CD4-positive, CD25-positive, alpha-beta regulatory T cell (primary cell): ENCODE measurements around the gene SULF2. TPM values are rescaled to one million over a fixed set of nuclear protein-coding genes. Genes with fewer than 3 reads are reported as not detected.

ENCODE experiments used
- ATAC-seq, 2 donors: fragments of 150-1000 bp; cut with Tn5 transposase; one replicate each; pipeline ENCODE4 v1.10.0; 2021; ENCODE audit warnings: low read depth in 2 of 2, moderate number of reproducible peaks in 2 of 2, moderate library complexity in 1 of 2
- DNase-seq, 3 donors: peaks; one replicate each; pipeline versions ENCODE4 v3.0.0 to v3.0.0-alpha.2; 2012 to 2022; ENCODE audit warnings: mixed read lengths in 1 of 3
- H3K27ac ChIP-seq: one replicate; pipeline ENCODE4 v1.7.0; 2013; ENCODE audit warnings: mild to moderate bottlenecking, low read length; ENCODE audit not compliant: insufficient read depth, poor library complexity, severe bottlenecking
- H3K27me3 ChIP-seq: one replicate; pipeline ENCODE4 v1.7.0; 2013; ENCODE audit warnings: low read length; ENCODE audit not compliant: control insufficient read depth, insufficient read depth
- H3K36me3 ChIP-seq: one replicate; pipeline ENCODE4 v1.7.0; 2013; ENCODE audit warnings: mild to moderate bottlenecking, low read length, moderate library complexity; ENCODE audit not compliant: control insufficient read depth, insufficient read depth
- H3K4me1 ChIP-seq: 2 replicates; pipeline ENCODE4 v1.7.0; 2013; ENCODE audit warnings: mild to moderate bottlenecking, low read length; ENCODE audit not compliant: insufficient read depth, control insufficient read depth, poor library complexity, severe bottlenecking
- H3K4me3 ChIP-seq: one replicate; pipeline ENCODE4 v1.7.0; 2013; ENCODE audit warnings: low read depth, mild to moderate bottlenecking, low read length, moderate library complexity
- H3K9me3 ChIP-seq, 2 experiments: 1 replicate in 1 of 2; 2 replicates in 1 of 2; pipeline ENCODE4 v1.7.0; 2013; ENCODE audit warnings: low read length in 2 of 2, mild to moderate bottlenecking in 1 of 2, moderate library complexity in 1 of 2; ENCODE audit not compliant: control insufficient read depth in 2 of 2
- H3K27ac Mint-ChIP-seq, 3 donors: one replicate each; pipeline ENCODE4 v1.8.0; 2020 to 2022; ENCODE audit warnings: mild to moderate bottlenecking in 3 of 3, mixed read lengths in 3 of 3, moderate library complexity in 2 of 3
- H3K27me3 Mint-ChIP-seq: one replicate; pipeline ENCODE4 v1.8.0; 2022; ENCODE audit warnings: mild to moderate bottlenecking, mixed read lengths
- H3K36me3 Mint-ChIP-seq: one replicate; pipeline ENCODE4 v1.8.0; 2020; ENCODE audit warnings: mixed read lengths
- H3K4me1 Mint-ChIP-seq, 4 donors: one replicate each; pipeline ENCODE4 v1.8.0; 2020 to 2022; ENCODE audit warnings: mixed read lengths in 4 of 4, mild to moderate bottlenecking in 1 of 4
- H3K4me3 Mint-ChIP-seq, 4 donors: one replicate each; pipeline ENCODE4 v1.8.0; 2020 to 2022; ENCODE audit warnings: mild to moderate bottlenecking in 4 of 4, mixed read lengths in 4 of 4, moderate library complexity in 3 of 4
- H3K9me3 Mint-ChIP-seq, 7 donors: one replicate each; pipeline ENCODE4 v1.8.0; 2020 to 2022; ENCODE audit warnings: mixed read lengths in 7 of 7, mild to moderate bottlenecking in 3 of 7, moderate library complexity in 2 of 7
- polyA plus RNA-seq, 4 donors: library from polyadenylated mRNA; unstranded; fragments of 300-500 nt; fragmentation: Illumina TruSeq; gene quantifications; one replicate each; pipeline ENCODE4 v1.2.3, GENCODE V29; 2021
- total RNA-seq: library from RNA; stranded (reverse); gene quantifications from one replicate; pipeline ENCODE4 v1.2.3, GENCODE V29; 2022

SULF2 gene
- total and polyA plus RNA-seq, 5 donors from 2014 or later: 0.33 to 1.2 (median 0.74) TPM; not detected in 1

DNA sequence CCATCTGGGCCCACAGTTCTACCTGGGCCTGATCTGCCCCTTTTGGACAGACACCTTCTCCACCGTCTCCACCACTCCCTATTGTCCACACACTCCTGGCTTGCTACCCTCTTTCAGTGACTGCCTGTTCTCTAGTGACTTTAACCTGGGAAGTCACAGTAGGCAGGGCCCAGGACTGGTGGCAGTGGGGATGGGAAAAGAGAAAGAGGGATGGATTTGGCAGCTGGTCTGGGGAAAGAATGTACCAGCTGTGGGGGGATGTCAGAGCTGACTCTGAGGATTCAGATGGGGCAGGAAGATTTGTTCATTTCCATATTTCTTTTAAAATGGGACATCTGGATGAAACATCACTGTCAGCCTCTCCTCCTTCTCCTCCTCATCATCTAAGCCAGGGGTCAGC is 85.5 kb downstream of the SULF2 start:
- H3K27me3 ChIP-seq: no peaks in the 10 kb centered on the region
- H3K4me3 ChIP-seq: no peak overlapping the region
- Mint-ChIP-seq H3K4me3 (no peak overlapping the region), H3K27me3 (peaks cover 4% of the 10 kb centered on the region), H3K4me1 (peaks cover 0 to 8% (median 5%) of the 10 kb centered on the region in 4 donors), H3K36me3 (no peaks in the 10 kb centered on the region), H3K27ac (no peak overlapping the region), H3K9me3 (peaks cover 0 to 6% (median 0%) of the 10 kb centered on the region in 7 donors)
- no peak overlapping the region for H3K27ac ChIP-seq
- no peaks in the 10 kb centered on the region for H3K9me3 ChIP-seq
- H3K36me3 ChIP-seq: no peaks in the 10 kb centered on the region
- no peaks in the 10 kb centered on the region for H3K4me1 ChIP-seq
- DNase-seq: no peak
- ATAC-seq: no peak

DNA sequence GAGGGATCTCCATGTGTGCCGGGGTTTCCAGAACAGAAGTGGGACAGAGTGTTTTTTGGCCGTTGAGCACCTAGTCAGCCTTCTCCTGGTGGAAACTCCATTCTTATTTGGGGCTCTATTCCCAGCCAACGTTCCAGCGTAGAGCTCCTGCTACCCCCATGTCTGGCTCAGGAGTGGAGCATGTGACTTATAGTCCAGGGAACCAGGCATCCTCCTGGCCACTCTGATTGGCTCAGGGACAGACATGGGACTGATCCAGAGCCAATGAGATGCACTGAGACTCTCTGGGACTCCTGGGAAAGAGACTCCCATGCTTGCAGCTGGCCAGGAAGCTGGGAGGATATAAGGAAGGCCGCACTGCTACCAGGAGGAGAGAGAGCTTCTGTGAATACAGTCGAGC is 87.1 kb downstream of the SULF2 start:
- Histone ChIP-seq H3K4me1 (no peaks in the 10 kb centered on the region), H3K27me3 (no peaks in the 10 kb centered on the region), H3K4me3 (no peak overlapping the region), H3K27ac (no peak overlapping the region), H3K36me3 (no peaks in the 10 kb centered on the region), H3K9me3 (no peaks in the 10 kb centered on the region)
- no peak overlapping the region for H3K27ac Mint-ChIP-seq
- H3K4me1 Mint-ChIP-seq: peaks cover 0 to 8% (median 5%) of the 10 kb centered on the region in 4 donors
- no peak overlapping the region for H3K4me3 Mint-ChIP-seq
- ATAC-seq (no peak), DNase-seq (no peak)
- no peaks in the 10 kb centered on the region for H3K36me3 Mint-ChIP-seq
- H3K27me3 Mint-ChIP-seq: no peaks in the 10 kb centered on the region
- peaks cover 0 to 4% (median 0%) of the 10 kb centered on the region in 7 donors for H3K9me3 Mint-ChIP-seq

DNA sequence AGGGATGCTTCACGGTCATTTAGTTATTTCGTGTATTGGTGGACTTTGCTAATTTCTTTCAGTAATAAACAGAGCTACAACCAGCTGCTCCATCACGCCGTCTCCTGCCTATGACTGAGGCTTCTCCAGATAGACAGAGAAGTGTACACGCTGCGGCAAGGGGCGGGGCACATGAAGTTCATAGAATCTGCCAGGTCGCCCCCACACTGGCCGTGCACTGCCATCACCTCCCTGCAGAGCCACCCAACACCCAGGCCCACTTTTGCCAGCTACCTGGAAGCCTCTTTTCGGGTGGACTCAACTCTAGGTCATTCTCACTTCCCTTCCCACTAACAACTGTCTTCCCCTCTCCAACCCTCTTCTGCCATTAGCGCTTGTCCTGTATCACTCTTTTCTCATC is 88.4 kb downstream of the SULF2 start:
- no peak overlapping the region for H3K4me3 Mint-ChIP-seq
- H3K4me1 ChIP-seq: no peaks in the 10 kb centered on the region
- no peaks in the 10 kb centered on the region for H3K27me3 ChIP-seq
- H3K36me3 Mint-ChIP-seq: no peaks in the 10 kb centered on the region
- no peak overlapping the region for H3K4me3 ChIP-seq
- H3K36me3 ChIP-seq: no peaks in the 10 kb centered on the region
- ATAC-seq: no peak
- no peaks in the 10 kb centered on the region for H3K9me3 ChIP-seq
- no peak overlapping the region for H3K27ac Mint-ChIP-seq
- peaks cover 0 to 4% (median 0%) of the 10 kb centered on the region in 7 donors for H3K9me3 Mint-ChIP-seq
- H3K27ac ChIP-seq: no peak overlapping the region
- peaks cover 0 to 8% (median 5%) of the 10 kb centered on the region in 4 donors for H3K4me1 Mint-ChIP-seq
- DNase-seq: no peak
- no peaks in the 10 kb centered on the region for H3K27me3 Mint-ChIP-seq

DNA sequence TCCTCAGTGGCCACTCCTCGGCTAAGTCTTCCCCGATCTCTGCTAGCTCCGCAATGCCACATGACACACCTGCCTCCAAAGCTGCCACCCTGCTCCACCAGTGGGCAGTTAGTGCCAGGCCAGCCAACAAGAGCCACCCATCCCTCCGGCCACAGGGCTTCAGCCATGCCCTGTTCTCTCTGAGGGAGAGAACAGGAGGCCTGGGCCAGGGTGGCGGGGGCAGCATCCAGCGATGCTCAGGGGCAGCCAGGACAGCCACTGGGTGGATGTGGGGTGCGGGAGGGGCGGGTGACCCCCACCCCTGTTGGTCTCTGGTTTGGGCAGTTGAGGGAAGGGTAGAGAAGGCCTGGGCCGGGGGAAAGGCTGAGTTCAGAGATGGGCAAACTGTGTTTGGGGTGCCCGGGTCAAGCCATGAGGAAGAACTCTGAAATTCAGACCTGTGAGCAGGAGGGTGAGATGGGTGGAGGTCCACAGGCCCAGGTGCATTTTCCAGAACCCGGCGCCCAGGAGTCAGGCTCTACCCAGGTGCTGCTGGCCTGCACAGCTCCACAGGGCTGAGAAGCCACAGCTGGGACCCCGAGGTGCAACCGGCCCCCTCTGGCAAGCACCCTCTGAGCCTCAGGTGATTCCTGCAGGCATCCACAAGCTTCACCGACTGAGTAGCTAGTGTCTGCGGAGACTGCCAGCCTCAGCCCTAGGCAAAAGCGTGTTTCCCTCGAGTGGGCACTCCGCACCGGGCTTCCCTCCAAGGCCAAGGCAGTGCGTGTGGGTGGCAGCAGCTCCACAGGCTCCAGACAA is 91.1 kb downstream of the SULF2 start:
- Mint-ChIP-seq H3K4me1 (peaks cover 0 to 8% (median 5%) of the 10 kb centered on the region in 4 donors), H3K27ac (peak overlapping the region in 1 of 3 donors; percentile 27), H3K27me3 (no peaks in the 10 kb centered on the region), H3K36me3 (no peaks in the 10 kb centered on the region), H3K4me3 (no peak overlapping the region), H3K9me3 (peaks cover 0 to 4% (median 0%) of the 10 kb centered on the region in 7 donors)
- H3K4me1 ChIP-seq: no peaks in the 10 kb centered on the region
- no peak overlapping the region for H3K4me3 ChIP-seq
- H3K27me3 ChIP-seq: no peaks in the 10 kb centered on the region
- DNase-seq (no peak), ATAC-seq (no peak)
- no peaks in the 10 kb centered on the region for H3K9me3 ChIP-seq
- no peaks in the 10 kb centered on the region for H3K36me3 ChIP-seq
- H3K27ac ChIP-seq: no peak overlapping the region

DNA sequence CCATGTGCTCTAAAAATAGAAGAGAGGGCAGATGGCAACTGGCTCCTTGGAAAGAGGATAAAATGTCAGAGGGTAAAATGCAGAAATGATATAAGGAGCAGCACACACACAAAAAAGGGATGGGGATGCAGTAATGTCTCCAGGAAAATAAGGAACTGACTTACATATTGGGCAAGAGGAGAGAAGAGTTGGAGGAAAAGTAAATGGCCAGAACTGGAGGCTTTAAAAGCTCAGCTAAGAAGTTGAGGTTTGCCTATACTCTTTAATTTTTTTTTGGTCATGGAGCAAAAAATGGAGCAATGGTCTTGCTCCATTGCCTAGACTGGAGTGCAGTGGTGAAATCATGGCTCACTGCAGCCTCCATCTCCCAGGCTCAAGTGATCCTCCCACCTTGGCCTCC is 93.7 kb downstream of the SULF2 start:
- Histone ChIP-seq H3K4me1 (no peaks in the 10 kb centered on the region), H3K36me3 (no peaks in the 10 kb centered on the region), H3K27ac (no peak overlapping the region), H3K27me3 (no peaks in the 10 kb centered on the region), H3K9me3 (no peaks in the 10 kb centered on the region), H3K4me3 (no peak overlapping the region)
- Mint-ChIP-seq H3K27me3 (peaks cover 7% of the 10 kb centered on the region), H3K9me3 (peaks cover 0 to 4% (median 0%) of the 10 kb centered on the region in 7 donors), H3K36me3 (no peaks in the 10 kb centered on the region), H3K27ac (no peak overlapping the region), H3K4me3 (no peak overlapping the region), H3K4me1 (peaks cover 0 to 8% (median 5%) of the 10 kb centered on the region in 4 donors)
- DNase-seq: no peak
- ATAC-seq: no peak

DNA sequence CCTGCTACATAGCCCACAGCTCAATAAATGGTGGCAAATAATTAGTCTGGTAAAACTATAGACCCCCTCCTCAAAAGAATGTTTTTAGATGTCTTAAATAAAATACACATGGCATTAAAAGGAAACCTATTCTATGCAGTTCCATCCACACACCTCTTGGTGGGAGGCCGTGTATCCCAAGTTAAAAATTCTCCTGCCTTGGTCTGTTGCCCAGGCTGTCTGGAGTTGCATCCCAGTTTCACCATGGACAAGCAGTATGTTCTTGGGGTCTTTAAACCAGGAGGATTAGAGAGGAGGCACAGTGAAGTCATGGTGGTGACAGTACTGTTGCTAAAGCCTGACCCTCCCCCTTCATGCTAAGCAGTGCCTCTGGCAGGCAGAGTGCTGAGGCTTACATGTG is 95.5 kb downstream of the SULF2 start:
- H3K27ac Mint-ChIP-seq: no peak overlapping the region
- H3K27me3 ChIP-seq: no peaks in the 10 kb centered on the region
- no peaks in the 10 kb centered on the region for H3K4me1 Mint-ChIP-seq
- no peaks in the 10 kb centered on the region for H3K36me3 Mint-ChIP-seq
- H3K4me3 Mint-ChIP-seq: no peak overlapping the region
- no peak overlapping the region for H3K27ac ChIP-seq
- H3K27me3 Mint-ChIP-seq: peaks cover 7% of the 10 kb centered on the region
- H3K9me3 ChIP-seq: no peaks in the 10 kb centered on the region
- no peaks in the 10 kb centered on the region for H3K4me1 ChIP-seq
- ATAC-seq: no peak
- H3K36me3 ChIP-seq: no peaks in the 10 kb centered on the region
- no peak overlapping the region for H3K4me3 ChIP-seq
- DNase-seq: no peak
- peaks cover 0 to 2% (median 0%) of the 10 kb centered on the region in 7 donors for H3K9me3 Mint-ChIP-seq

DNA sequence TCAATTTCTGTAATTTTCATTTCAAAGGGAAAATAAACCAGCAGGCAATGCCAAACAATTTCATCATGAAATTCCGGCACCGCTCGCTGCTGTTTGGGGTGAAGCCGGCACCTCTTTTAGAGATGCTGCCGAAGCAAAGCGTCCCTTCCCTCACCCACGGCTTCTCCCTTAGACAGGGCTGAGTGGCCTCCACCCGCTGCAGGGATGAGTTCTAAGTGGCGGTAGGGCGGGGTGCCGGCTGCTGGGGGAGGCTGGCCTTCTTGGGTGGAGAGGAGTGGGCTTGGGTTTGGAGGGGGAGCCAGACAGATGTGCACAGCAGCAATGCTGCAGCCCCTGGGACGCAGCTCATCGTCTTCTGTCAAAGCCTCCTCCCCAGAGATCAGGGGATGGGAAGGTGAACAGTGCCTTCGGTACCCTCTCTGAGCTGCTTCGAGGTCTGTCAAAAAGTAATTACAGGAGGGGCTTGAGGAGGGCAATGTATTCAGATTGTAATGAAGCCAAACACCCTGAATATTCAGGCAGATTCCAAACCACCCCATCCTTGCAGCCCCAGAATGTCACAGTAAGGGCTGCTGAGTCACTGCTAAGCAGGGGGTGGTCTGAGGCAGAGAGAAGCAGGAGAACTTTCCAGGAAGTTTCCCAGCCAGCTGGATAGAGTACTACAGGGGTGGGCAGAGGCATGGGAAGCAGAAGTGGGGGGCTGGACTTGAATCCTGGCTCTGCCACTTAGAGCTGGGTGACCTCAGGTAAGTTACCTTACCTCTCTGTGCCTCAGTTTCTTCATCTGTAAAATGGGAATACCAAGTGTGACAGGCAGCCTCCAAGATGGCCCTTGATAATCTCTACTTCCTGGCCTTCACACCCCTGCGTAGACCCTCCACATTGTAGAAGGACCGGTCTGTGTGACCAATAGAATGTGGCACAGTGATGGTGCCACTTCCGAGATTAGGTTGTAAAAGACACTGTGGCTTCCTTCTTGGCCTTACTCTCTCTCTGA is 96.6 kb downstream of the SULF2 start:
- Mint-ChIP-seq H3K4me3 (no peak overlapping the region), H3K36me3 (no peaks in the 10 kb centered on the region), H3K27me3 (peaks cover 7% of the 10 kb centered on the region), H3K9me3 (peaks cover 0 to 2% (median 0%) of the 10 kb centered on the region in 7 donors), H3K27ac (no peak overlapping the region), H3K4me1 (no peaks in the 10 kb centered on the region)
- H3K4me1 ChIP-seq: no peaks in the 10 kb centered on the region
- no peak for ATAC-seq
- no peak overlapping the region for H3K4me3 ChIP-seq
- no peak for DNase-seq
- no peaks in the 10 kb centered on the region for H3K9me3 ChIP-seq
- H3K27me3 ChIP-seq: no peaks in the 10 kb centered on the region
- H3K36me3 ChIP-seq: no peaks in the 10 kb centered on the region
- H3K27ac ChIP-seq: no peak overlapping the region
